Measurements from ENCODE around the gene LRRC66.
A peak's percentile ranks its signal among the peaks of the same experiment; 100 is the strongest.

LRRC66 gene

GRCh38 chr4:52019936-52020657, at the start of gene LRRC66:
Gene LRRC66 (minus strand): TSS chr4:52020363. CDS start chr4:52017613, 2,750 bp downstream.
- no peak for DNase-seq (ENCODE audit: low read depth, low spot score)

- no peak for DNase-seq (ENCODE audit: low read depth, low spot score)
Measured at GRCh38 chr4:52069571-52069970, 49.4 kb upstream of the LRRC66 start.

- no peak for DNase-seq (ENCODE audit: low read depth, low spot score)
Measured at GRCh38 chr4:52059372-52059771, 39.2 kb upstream of the LRRC66 start.

- DNase-seq (ENCODE audit: low read depth, low spot score): no peak
Measured at GRCh38 chr4:52058275-52058674, 38.1 kb upstream of the LRRC66 start.

GRCh38 chr4:52057196-52057595, 37.0 kb upstream of the LRRC66 start:
- no peak for DNase-seq (ENCODE audit: low read depth, low spot score)

GRCh38 chr4:52054254-52054653, 34.1 kb upstream of the LRRC66 start:
- DNase-seq (ENCODE audit: low read depth, low spot score): no peak

- no peak for DNase-seq (ENCODE audit: low read depth, low spot score)
Measured at GRCh38 chr4:52052475-52052780, 32.3 kb upstream of the LRRC66 start.

GRCh38 chr4:52051615-52052474, 31.7 kb upstream of the LRRC66 start:
- DNase-seq (ENCODE audit: low read depth, low spot score): no peak

- no peak for DNase-seq (ENCODE audit: low read depth, low spot score)
Measured at GRCh38 chr4:52051213-52051614, 31.1 kb upstream of the LRRC66 start, which contains the start of gene SPATA18. Gene SPATA18 (plus strand): TSS chr4:52051304. CDS start chr4:52051705, 401 bp downstream.

- no peak for DNase-seq (ENCODE audit: low read depth, low spot score)
Measured at GRCh38 chr4:52049266-52049665, 29.1 kb upstream of the LRRC66 start.

GRCh38 chr4:52045028-52045427, 24.9 kb upstream of the LRRC66 start:
- DNase-seq (ENCODE audit: low read depth, low spot score): no peak

- peak; percentile 58 for DNase-seq (ENCODE audit: low read depth, low spot score)
Measured at GRCh38 chr4:52038103-52038912, 18.1 kb upstream of the LRRC66 start, which contains the start of gene SGCB. Gene SGCB (minus strand): TSS chr4:52038299. CDS start chr4:52038259, 40 bp downstream.

- no peak for DNase-seq (ENCODE audit: low read depth, low spot score)
Measured at GRCh38 chr4:52037689-52038102, 17.5 kb upstream of the LRRC66 start.

- no peak for DNase-seq (ENCODE audit: low read depth, low spot score)
Measured at GRCh38 chr4:52036886-52037530, 16.8 kb upstream of the LRRC66 start.

GRCh38 chr4:52035190-52035589, 15.0 kb upstream of the LRRC66 start:
- no peak for DNase-seq (ENCODE audit: low read depth, low spot score)

- no peak for DNase-seq (ENCODE audit: low read depth, low spot score)
Measured at GRCh38 chr4:52032005-52032404, 11.8 kb upstream of the LRRC66 start.

- no peak for DNase-seq (ENCODE audit: low read depth, low spot score)
Measured at GRCh38 chr4:52028970-52029369, 8.8 kb upstream of the LRRC66 start.

- DNase-seq (ENCODE audit: low read depth, low spot score): no peak
Measured at GRCh38 chr4:52017814-52018213, 2.3 kb downstream of the LRRC66 start.

GRCh38 chr4:52016981-52017380, 3.2 kb downstream of the LRRC66 start:
- no peak for DNase-seq (ENCODE audit: low read depth, low spot score)

- DNase-seq (ENCODE audit: low read depth, low spot score): no peak
Measured at GRCh38 chr4:52015366-52015765, 4.8 kb downstream of the LRRC66 start.

GRCh38 chr4:52014903-52015302, 5.3 kb downstream of the LRRC66 start:
- no peak for DNase-seq (ENCODE audit: low read depth, low spot score)

All from activated naive CD8-positive, alpha-beta T cell treated with anti-CD3 and anti-CD28 coated beads, Interleukin-2, amount 50 U/mL, for 16 hours (primary cell).